Vagina (tissue), 2 donors: Measurements from ENCODE around the gene APC.

Experiments
- POLR2A ChIP-seq, 2 donors: fragments of 450-650 bp; IDR thresholded peaks; one replicate each; pipeline ENCODE4 v1.6.1; 2017; ENCODE audit warnings: antibody characterized with exemption in 2 of 2, mild to moderate bottlenecking in 2 of 2, moderate library complexity in 2 of 2
- POLR2AphosphoS5 ChIP-seq, 2 donors: sonication (generic); formaldehyde crosslinking; IDR thresholded peaks; one replicate each; pipeline ENCODE4 v1.9.0; 2017; ENCODE audit warnings: antibody characterized with exemption in 2 of 2, mild to moderate bottlenecking in 2 of 2, low read depth in 1 of 2; ENCODE audit not compliant: insufficient read depth in 1 of 2
- TF ChIP-seq, protein P1 (sequence below), 3 experiments: fragments of 450-650 bp in 2 of 3; fragments of 200-600 bp in 1 of 3; sonication (generic) in 1 of 3; IDR thresholded peaks; one replicate each; pipeline ENCODE4 v1.5.1; 2017 to 2019; ENCODE audit warnings: antibody characterized with exemption in 3 of 3, mild to moderate bottlenecking in 2 of 3, moderate library complexity in 2 of 3

DNA sequence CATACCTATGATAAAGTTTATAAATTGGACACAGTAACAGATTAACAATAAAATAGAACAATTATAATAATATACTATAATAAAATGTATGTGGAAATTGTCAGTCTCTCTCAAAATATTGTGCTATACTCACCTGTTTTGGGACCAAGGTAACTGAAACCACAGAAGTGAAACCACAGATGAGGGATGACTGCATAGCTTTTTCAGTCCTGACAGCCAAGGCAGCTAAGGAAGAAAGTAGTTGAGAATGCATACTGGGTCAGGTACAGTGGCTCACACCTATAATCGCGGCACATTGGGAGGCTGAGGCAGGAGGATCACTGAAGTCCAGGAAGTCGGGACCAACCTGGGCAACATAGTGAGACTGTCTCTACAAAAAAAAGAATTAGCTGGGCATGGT lies 132.3 kb downstream of the APC start:
- TF ChIP-seq, protein P1, sequence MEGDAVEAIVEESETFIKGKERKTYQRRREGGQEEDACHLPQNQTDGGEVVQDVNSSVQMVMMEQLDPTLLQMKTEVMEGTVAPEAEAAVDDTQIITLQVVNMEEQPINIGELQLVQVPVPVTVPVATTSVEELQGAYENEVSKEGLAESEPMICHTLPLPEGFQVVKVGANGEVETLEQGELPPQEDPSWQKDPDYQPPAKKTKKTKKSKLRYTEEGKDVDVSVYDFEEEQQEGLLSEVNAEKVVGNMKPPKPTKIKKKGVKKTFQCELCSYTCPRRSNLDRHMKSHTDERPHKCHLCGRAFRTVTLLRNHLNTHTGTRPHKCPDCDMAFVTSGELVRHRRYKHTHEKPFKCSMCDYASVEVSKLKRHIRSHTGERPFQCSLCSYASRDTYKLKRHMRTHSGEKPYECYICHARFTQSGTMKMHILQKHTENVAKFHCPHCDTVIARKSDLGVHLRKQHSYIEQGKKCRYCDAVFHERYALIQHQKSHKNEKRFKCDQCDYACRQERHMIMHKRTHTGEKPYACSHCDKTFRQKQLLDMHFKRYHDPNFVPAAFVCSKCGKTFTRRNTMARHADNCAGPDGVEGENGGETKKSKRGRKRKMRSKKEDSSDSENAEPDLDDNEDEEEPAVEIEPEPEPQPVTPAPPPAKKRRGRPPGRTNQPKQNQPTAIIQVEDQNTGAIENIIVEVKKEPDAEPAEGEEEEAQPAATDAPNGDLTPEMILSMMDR (IDR thresholded peaks at IDR 0.05) = no peak
- TF ChIP-seq POLR2AphosphoS5 (IDR thresholded peaks at IDR 0.05; ENCODE audit: insufficient read depth in 1 of 2, low read depth in 1 of 2) (no peak), POLR2A (IDR thresholded peaks at IDR 0.05) (no peak)
